ENCODE measurements around the gene MBNL2.

The MBNL2 gene

DNA sequence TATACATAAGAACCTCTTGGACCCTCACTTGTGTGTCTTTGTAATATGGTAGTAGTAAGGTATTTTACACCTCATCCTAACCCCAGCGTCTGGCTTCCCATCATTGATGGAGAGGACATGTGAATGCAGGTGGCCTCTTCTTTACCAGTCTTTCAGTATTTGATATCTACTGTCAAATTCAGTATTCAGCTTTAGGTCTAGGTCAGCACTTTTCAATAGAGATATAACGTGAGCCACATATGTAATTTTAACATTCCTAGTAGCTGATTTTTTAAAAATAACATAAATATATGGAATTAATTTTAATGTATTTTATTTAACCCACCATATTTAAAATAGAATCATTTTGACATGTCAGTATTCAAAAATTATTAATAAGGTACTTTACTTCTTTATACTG is 214.7 kb downstream of the MBNL2 start:
- TF ChIP-seq, protein P1, sequence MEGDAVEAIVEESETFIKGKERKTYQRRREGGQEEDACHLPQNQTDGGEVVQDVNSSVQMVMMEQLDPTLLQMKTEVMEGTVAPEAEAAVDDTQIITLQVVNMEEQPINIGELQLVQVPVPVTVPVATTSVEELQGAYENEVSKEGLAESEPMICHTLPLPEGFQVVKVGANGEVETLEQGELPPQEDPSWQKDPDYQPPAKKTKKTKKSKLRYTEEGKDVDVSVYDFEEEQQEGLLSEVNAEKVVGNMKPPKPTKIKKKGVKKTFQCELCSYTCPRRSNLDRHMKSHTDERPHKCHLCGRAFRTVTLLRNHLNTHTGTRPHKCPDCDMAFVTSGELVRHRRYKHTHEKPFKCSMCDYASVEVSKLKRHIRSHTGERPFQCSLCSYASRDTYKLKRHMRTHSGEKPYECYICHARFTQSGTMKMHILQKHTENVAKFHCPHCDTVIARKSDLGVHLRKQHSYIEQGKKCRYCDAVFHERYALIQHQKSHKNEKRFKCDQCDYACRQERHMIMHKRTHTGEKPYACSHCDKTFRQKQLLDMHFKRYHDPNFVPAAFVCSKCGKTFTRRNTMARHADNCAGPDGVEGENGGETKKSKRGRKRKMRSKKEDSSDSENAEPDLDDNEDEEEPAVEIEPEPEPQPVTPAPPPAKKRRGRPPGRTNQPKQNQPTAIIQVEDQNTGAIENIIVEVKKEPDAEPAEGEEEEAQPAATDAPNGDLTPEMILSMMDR (IDR thresholded peaks at IDR 0.05; ENCODE audit: insufficient read depth, low read depth, low read length, missing control alignments): no peak
- H3K4me3 ChIP-seq (ENCODE audit: low read length): no peak overlapping the region
- DNase-seq (ENCODE audit: low read depth): no peak

DNA sequence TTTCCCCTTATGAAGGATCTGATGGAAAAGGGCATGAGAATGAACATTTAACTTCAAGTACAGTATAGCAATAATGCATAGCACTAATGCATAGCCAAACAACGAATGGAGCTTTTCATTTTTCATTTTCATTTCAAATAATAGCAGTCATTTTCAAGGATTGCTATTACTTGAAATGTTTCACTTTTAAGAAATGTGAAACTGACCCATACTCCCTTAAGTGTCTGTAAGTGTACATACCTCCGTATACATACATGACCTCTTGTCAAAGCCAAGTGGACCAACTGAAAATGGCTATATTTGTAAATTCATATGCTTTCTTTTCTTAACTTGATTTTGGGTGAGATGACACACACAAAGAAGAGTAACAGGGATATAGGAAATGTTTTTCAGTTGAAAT is 215.6 kb downstream of the MBNL2 start:
- TF ChIP-seq, protein P1 (IDR thresholded peaks at IDR 0.05; ENCODE audit: insufficient read depth, low read depth, low read length, missing control alignments): no peak
- no peak overlapping the region for H3K4me3 ChIP-seq (ENCODE audit: low read length)
- no peak for DNase-seq (ENCODE audit: low read depth)

DNA sequence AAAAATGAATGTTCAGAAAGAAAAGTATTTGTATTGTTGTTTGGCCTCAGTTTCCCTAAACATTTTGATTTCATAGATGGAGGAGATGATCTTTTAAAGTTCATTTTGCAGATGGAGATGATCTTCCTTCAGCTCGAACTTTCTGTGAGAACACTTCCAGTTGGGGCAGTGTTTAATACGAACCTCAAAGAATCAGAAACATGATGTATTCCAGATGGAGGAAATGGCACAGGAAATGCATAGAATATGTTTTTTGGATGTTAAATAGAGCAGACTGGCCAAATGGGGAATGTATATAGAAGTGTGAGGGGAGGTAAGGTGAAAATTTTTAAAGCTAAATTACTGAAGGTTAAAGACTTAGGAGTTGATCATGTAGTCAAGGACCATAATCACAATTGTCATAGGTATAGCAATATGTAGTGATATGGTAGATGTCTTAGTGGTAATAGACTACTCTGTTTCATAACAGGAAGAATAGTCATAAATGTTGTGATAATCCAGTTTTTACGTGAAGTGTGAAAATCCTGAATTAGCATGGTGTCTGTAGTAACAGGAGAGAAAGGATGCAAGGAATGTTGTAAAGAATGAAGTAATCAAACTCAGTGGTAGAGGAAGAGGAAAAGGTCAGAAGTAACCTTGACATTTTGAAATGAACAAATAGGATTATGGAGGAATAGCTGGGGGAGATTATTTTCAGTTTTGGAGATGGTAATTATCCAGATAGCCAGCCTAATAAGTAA is 216.9 kb downstream of the MBNL2 start:
- no peak for DNase-seq (ENCODE audit: low read depth)
- TF ChIP-seq, protein P1 (IDR thresholded peaks at IDR 0.05; ENCODE audit: insufficient read depth, low read depth, low read length, missing control alignments): no peak
- no peak overlapping the region for H3K4me3 ChIP-seq (ENCODE audit: low read length)

DNA sequence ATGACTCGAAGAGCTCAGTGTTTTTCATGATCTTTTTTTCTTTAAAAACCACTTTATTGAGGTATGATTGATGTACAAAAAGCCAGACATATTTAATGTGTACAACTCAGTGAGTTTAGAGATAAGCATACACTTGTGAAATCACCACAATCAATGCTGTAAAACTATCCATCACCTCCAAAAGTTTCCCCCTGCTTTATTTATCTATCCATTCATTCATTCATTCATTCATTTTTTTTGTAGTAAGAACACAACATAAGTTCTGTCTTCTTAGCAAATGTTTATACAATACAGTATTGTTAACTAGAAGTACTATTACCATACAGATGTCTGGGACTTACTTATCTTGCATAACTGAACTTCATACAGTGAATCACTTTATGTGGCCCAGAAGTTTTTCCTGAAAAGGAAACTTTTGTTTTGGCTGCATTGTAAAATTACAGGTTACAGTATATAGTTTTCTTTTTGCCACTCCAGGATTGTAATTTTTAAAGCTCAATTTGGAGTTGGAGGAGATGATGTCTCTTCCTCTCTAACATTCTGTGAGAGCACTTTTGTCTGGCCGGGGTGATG is 218.6 kb downstream of the MBNL2 start:
- TF ChIP-seq, protein P1 (IDR thresholded peaks at IDR 0.05; ENCODE audit: insufficient read depth, low read depth, low read length, missing control alignments): no peak
- DNase-seq (ENCODE audit: low read depth): no peak
- H3K4me3 ChIP-seq (ENCODE audit: low read length): no peak overlapping the region

DNA sequence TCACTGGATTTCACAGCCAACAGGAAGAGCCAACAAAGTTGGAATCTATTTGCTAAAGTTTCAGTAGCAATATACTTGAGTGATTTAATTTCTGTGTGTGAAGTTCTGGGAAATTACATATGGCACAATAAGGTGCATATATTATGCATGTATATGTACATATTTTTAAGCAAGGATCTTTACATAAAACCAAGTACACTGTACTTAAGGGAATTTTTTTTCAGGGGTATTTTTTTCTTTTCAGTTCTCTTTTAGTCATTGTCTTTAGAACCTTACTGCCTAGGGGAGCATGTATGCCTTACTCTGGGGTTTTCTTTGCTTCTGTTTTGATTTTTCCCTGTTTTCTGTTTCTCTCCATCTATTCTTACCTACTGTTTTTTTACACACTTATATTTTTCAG is 219.2 kb downstream of the MBNL2 start:
- no peak overlapping the region for H3K4me3 ChIP-seq (ENCODE audit: low read length)
- no peak for DNase-seq (ENCODE audit: low read depth)
- TF ChIP-seq, protein P1 (IDR thresholded peaks at IDR 0.05; ENCODE audit: insufficient read depth, low read depth, low read length, missing control alignments): no peak
